Body of pancreas (tissue), 4 donors: Measurements from ENCODE around the gene FBN2. TPM values are rescaled to one million over a fixed set of nuclear protein-coding genes. Genes with fewer than 3 reads are reported as not detected.
"Not testable (repeated sequence)": the region's sequence is repeated elsewhere in the genome, so short reads cannot be mapped to it uniquely, and the experiment has no call there.

Experiments used
- ATAC-seq: fragments of 150-250 bp; one replicate; pipeline ENCODE4 v1.9.1; 2016
- DNase-seq, 4 donors: peaks; one replicate each; pipeline ENCODE4 v3.0.0-alpha.2; 2019
- H3K27ac ChIP-seq, 4 donors: fragments of 200-600 bp; sonication (generic); 1 replicate in 3 of 4; 2 replicates in 1 of 4; pipeline versions ENCODE4 v1.5.1 to v1.6.1; 2016 to 2019; ENCODE audit warnings: mild to moderate bottlenecking in 1 of 4, mixed read lengths in 1 of 4, moderate library complexity in 1 of 4
- H3K27me3 ChIP-seq, 2 donors: fragments of 200-600 bp; sonication (generic); one replicate each; pipeline ENCODE4 v1.6.0; 2016; ENCODE audit warnings: mild to moderate bottlenecking in 1 of 2
- H3K36me3 ChIP-seq, 2 donors: fragments of 200-600 bp; sonication (generic); replicated peaks in 1 of 2; 2 replicates each; pipeline ENCODE4 v1.5.1; 2016; ENCODE audit warnings: low read depth in 2 of 2; ENCODE audit not compliant: insufficient read depth in 1 of 2
- H3K4me1 ChIP-seq: fragments of 200-600 bp; sonication (generic); one replicate; pipeline ENCODE4 v1.6.0; 2016
- H3K4me3 ChIP-seq, 2 donors: fragments of 200-600 bp; sonication (generic); 1 replicate in 1 of 2; 2 replicates in 1 of 2; pipeline ENCODE4 v1.5.1; 2016 to 2019
- H3K9me3 ChIP-seq, 3 donors: fragments of 200-600 bp; sonication (generic); 1 replicate in 2 of 3; 2 replicates in 1 of 3; pipeline ENCODE4 v1.5.1; 2016
- POLR2A ChIP-seq, 3 donors: fragments of 450-650 bp; IDR thresholded peaks; one replicate each; pipeline ENCODE4 v1.6.1; 2016; ENCODE audit warnings: antibody characterized with exemption in 3 of 3, mild to moderate bottlenecking in 2 of 3
- WGBS, 2 donors: methylation state at CpG; one replicate each; pipeline ENCODE4 v1.1.5; 2017; 5-methylcytosine and 5-hydroxymethylcytosine counted together
- intact Hi-C: fragments of 100-400 bp; cut with DNase I; formaldehyde crosslinking; loops from one replicate; pipeline ENCODE4 v1.15.1; 2023
- total RNA-seq, 2 donors: library from RNA; depleted of rRNA; stranded (reverse); fragments of >200 nt; gene quantifications; one replicate each; pipeline ENCODE4 v1.1.0, GENCODE V29; 2016
- TF ChIP-seq, protein P1 (sequence below), 7 experiments: fragments of 450-650 bp in 4 of 7; fragments of 200-600 bp in 3 of 7; sonication (generic) in 3 of 7; IDR thresholded peaks; one replicate each; pipeline ENCODE4 v1.5.1; 2016 to 2019; ENCODE audit warnings: antibody characterized with exemption in 7 of 7

FBN2 gene
- total RNA-seq, 2 donors from 2014 or later, result 0.26 TPM; not detected in 1

GRCh38 chr5:128329386-128329939 is 208.6 kb downstream of the FBN2 start:
- ATAC-seq (no peak), DNase-seq (no peak)
- WGBS, 2 donors, result 68 to 77% methylated on average over 3 of the region's 3 CpGs
- TF ChIP-seq POLR2A (IDR thresholded peaks at IDR 0.05), result no peak
- TF ChIP-seq, protein P1, sequence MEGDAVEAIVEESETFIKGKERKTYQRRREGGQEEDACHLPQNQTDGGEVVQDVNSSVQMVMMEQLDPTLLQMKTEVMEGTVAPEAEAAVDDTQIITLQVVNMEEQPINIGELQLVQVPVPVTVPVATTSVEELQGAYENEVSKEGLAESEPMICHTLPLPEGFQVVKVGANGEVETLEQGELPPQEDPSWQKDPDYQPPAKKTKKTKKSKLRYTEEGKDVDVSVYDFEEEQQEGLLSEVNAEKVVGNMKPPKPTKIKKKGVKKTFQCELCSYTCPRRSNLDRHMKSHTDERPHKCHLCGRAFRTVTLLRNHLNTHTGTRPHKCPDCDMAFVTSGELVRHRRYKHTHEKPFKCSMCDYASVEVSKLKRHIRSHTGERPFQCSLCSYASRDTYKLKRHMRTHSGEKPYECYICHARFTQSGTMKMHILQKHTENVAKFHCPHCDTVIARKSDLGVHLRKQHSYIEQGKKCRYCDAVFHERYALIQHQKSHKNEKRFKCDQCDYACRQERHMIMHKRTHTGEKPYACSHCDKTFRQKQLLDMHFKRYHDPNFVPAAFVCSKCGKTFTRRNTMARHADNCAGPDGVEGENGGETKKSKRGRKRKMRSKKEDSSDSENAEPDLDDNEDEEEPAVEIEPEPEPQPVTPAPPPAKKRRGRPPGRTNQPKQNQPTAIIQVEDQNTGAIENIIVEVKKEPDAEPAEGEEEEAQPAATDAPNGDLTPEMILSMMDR (IDR thresholded peaks at IDR 0.05), result no peak
- Histone ChIP-seq H3K4me3 (no peak overlapping the region), H3K27ac (no peak overlapping the region), H3K4me1 (no peaks in the 10 kb centered on the region), H3K36me3 (no peaks in the 10 kb centered on the region), H3K27me3 (no peaks in the 10 kb centered on the region), H3K9me3 (no peaks in the 10 kb centered on the region)
- intact Hi-C loops, result no loop called here

DNA sequence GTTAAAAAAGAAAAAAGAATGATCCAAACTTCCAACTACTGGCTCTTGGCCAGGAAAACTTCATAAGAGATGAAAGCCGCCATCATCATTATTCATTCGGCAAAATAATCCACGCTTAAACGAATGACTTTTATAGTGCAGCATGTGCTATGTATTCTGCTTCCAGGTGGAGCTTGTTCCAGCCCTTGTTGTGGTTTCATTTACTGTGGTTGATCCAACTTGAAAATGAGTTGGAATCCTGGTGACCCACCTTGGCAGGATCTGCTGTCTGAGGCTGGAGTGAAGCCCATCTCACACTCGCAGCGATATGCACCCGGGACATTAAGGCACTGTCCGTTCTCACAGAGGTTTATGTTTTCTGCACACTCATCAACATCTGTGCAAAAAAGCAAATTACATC is 209.6 kb downstream of the FBN2 start:
- H3K9me3 ChIP-seq, result no peaks in the 10 kb centered on the region
- WGBS, 2 donors, result 52 to 58% methylated on average over 8 of the region's 8 CpGs
- no peak overlapping the region for H3K4me3 ChIP-seq
- no peaks in the 10 kb centered on the region for H3K27me3 ChIP-seq
- intact Hi-C loops, result no loop called here
- H3K36me3 ChIP-seq, result no peaks in the 10 kb centered on the region
- TF ChIP-seq, protein P1 (IDR thresholded peaks at IDR 0.05), result no peak
- no peak for TF ChIP-seq POLR2A (IDR thresholded peaks at IDR 0.05)
- no peak overlapping the region for H3K27ac ChIP-seq
- ATAC-seq (no peak), DNase-seq (no peak)
- H3K4me1 ChIP-seq, result no peaks in the 10 kb centered on the region

DNA sequence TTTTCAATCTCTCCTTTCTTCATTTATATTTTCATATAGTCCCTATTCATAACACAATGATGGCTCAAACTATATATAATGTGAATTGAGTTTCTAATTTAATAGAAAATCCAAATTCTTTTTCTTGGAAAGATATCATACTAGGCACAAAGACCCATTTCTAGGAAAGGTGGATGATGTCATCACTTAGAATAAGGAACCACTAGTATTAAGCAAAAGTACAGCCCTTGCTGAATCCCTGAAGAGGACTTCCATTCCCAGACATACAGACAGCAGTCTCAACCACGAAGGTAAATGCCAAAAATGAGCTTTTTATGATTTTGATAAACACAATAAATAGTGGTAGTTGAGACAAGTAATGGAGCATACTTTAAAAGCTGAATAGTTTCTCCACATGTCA is 210.0 kb downstream of the FBN2 start:
- Histone ChIP-seq H3K36me3 (no peaks in the 10 kb centered on the region), H3K27ac (no peak overlapping the region), H3K27me3 (no peaks in the 10 kb centered on the region), H3K9me3 (no peaks in the 10 kb centered on the region), H3K4me3 (no peak overlapping the region), H3K4me1 (no peaks in the 10 kb centered on the region)
- DNase-seq (no peak), ATAC-seq (no peak)
- TF ChIP-seq, protein P1 (IDR thresholded peaks at IDR 0.05), result no peak
- TF ChIP-seq POLR2A (IDR thresholded peaks at IDR 0.05), result no peak
- intact Hi-C loops, result no loop called here
- WGBS, 2 donors, result 10 to 14% methylated on average over 1 of the region's 1 CpG

- WGBS, 2 donors, result 63 to 85% methylated on average over 4 of the region's 4 CpGs
- H3K4me1 ChIP-seq, ATAC-seq, DNase-seq, H3K36me3 ChIP-seq, H3K4me3 ChIP-seq, intact Hi-C loops, H3K27me3 ChIP-seq, H3K27ac ChIP-seq, H3K9me3 ChIP-seq: not testable (repeated sequence)
Measured at GRCh38 chr5:128321418-128321817, 216.6 kb downstream of the FBN2 start.

DNA sequence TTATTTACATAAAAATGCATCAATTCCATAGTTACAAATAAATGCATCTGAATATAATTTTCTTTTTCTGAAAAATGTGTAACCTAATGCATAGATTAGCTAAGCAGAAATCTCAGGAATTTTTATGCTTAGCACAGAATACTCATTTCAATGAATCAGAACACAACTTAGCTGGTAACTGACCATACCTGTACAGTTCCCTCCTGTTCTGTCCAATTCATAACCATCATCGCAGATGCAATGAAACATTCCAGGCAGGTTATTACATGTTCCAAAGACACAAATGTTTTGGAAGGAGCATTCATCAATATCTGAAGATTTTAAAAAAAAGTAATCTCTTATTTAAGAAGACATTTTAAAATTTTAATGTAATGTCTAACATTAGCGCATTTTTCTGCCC is 219.4 kb downstream of the FBN2 start:
- H3K9me3 ChIP-seq, result no peaks in the 10 kb centered on the region
- ATAC-seq (no peak), DNase-seq (no peak)
- H3K27ac ChIP-seq, result no peak overlapping the region
- no peaks in the 10 kb centered on the region for H3K4me1 ChIP-seq
- TF ChIP-seq, protein P1 (IDR thresholded peaks at IDR 0.05), result no peak
- TF ChIP-seq POLR2A (IDR thresholded peaks at IDR 0.05), result no peak
- 85 to 86% methylated on average over 2 of the region's 2 CpGs for WGBS, 2 donors
- H3K36me3 ChIP-seq, result no peaks in the 10 kb centered on the region
- no peak overlapping the region for H3K4me3 ChIP-seq
- intact Hi-C loops, result no loop called here
- H3K27me3 ChIP-seq, result no peaks in the 10 kb centered on the region
